K562 (cell line): ENCODE measurements around the gene DHX58. TPM values are rescaled to one million over a fixed set of nuclear protein-coding genes. Genes with fewer than 3 reads are reported as not detected.

Experiments used
- ARID3B ChIP-seq: fragments of 250-450 bp; sonication (Bioruptor Pico); IDR thresholded peaks from 2 replicates; pipeline ENCODE4 v1.4.0; 2020; ENCODE audit warnings: borderline replicate concordance
- HMBOX1 ChIP-seq: sonication (generic); IDR thresholded peaks from 2 replicates; pipeline ENCODE4 v1.6.1; 2016
- HMG20B ChIP-seq: fragments of 250-450 bp; sonication (Bioruptor Pico); IDR thresholded peaks from 2 replicates; pipeline ENCODE4 v1.5.0; 2021; ENCODE audit warnings: mild to moderate bottlenecking
- KLF13 ChIP-seq: fragments of 450-650 bp; IDR thresholded peaks from 2 replicates; pipeline ENCODE4 v1.6.1; 2016; ENCODE audit warnings: missing genetic modification characterization, low read depth, mild to moderate bottlenecking, missing compliant biosample characterization, moderate library complexity, borderline replicate concordance
- MAZ ChIP-seq, 2 experiments: fragments of 450-650 bp in 1 of 2; sonication (generic) in 1 of 2; formaldehyde crosslinking; IDR thresholded peaks in 1 of 2; conservative IDR thresholded peaks in 1 of 2; 2 replicates each; pipeline versions ENCODE4 v1.4.0 to v1.5.0; 2020; ENCODE audit warnings: mild to moderate bottlenecking in 1 of 2, missing genetic modification reagents in 1 of 2
- NR4A1 ChIP-seq, 2 experiments: fragments of 250-450 bp in 1 of 2; fragments of 450-650 bp in 1 of 2; sonication (Bioruptor Pico) in 1 of 2; IDR thresholded peaks; 2 replicates each; pipeline versions ENCODE4 v1.4.0 to v1.6.1; 2016 to 2020; ENCODE audit warnings: mild to moderate bottlenecking in 2 of 2, missing compliant biosample characterization in 1 of 2, missing genetic modification characterization in 1 of 2, moderate library complexity in 1 of 2
- SMARCC2 ChIP-seq: fragments of 450-650 bp; IDR thresholded peaks from 2 replicates; pipeline ENCODE4 v1.6.1; 2017; ENCODE audit warnings: antibody characterized with exemption, moderate library complexity, mild to moderate bottlenecking, low read depth
- TCF15 ChIP-seq: fragments of 250-450 bp; sonication (Bioruptor Pico); IDR thresholded peaks from 2 replicates; pipeline ENCODE4 v1.8.0; 2022; ENCODE audit warnings: moderate library complexity, mild to moderate bottlenecking, inconsistent platforms
- ZNF740 ChIP-seq, 3 experiments: fragments of 200-800 bp in 1 of 3; sonication (Bioruptor generic) in 1 of 3; sonication (generic) in 1 of 3; formaldehyde crosslinking in 1 of 3; IDR thresholded peaks; 2 replicates each; pipeline versions ENCODE4 v1.6.1 to v1.8.0; 2016 to 2022; ENCODE audit warnings: mild to moderate bottlenecking in 2 of 3, missing compliant biosample characterization in 2 of 3, missing genetic modification characterization in 2 of 3, missing genetic modification reagents in 1 of 3
- ZNF766 ChIP-seq: fragments of 200-800 bp; sonication (Bioruptor generic); conservative IDR thresholded peaks from 2 replicates; pipeline ENCODE4 v1.6.1; 2016; ENCODE audit warnings: missing genetic modification characterization, missing compliant biosample characterization
- polyA plus RNA-seq, 8 experiments: library from polyadenylated mRNA; depleted of rRNA in 4 of 8; stranded (reverse) in 5 of 8; unstranded in 3 of 8; fragments of >200 nt; fragmentation: Nextera tagmentation in 2 of 8; fragmentation: Illumina TruSeq in 1 of 8; extraction: Ambion mirVana in 2 of 8; extraction: Trizol in 1 of 8; gene quantifications; 2 replicates each; pipeline versions ENCODE4 v1.2.1 to v1.2.3, GENCODE V29; 2011 to 2014; ENCODE audit warnings: inconsistent platforms in 1 of 8, missing spikeins in 1 of 8
- total RNA-seq, 7 experiments: library from RNA; depleted of rRNA in 6 of 7; stranded (reverse); fragments of >200 nt in 6 of 7; fragmentation: Illumina TruSeq in 2 of 7; extraction: Trizol in 2 of 7; gene quantifications; 2 replicates each; pipeline versions ENCODE4 v1.2.1 to v1.2.3, GENCODE V29; 2011 to 2021; ENCODE audit warnings: low replicate concordance in 1 of 7
- TF ChIP-seq, protein P1 (sequence below): fragments of 250-450 bp; sonication (Bioruptor Pico); IDR thresholded peaks from 2 replicates; pipeline ENCODE4 v1.9.0; 2021; ENCODE audit warnings: mild to moderate bottlenecking, inconsistent platforms
- TF ChIP-seq, protein P2 (sequence below): fragments of 250-450 bp; sonication (Bioruptor Pico); IDR thresholded peaks from 2 replicates; pipeline ENCODE4 v1.4.0; 2020
- TF ChIP-seq, protein P3 (sequence below): sonication (generic); formaldehyde crosslinking; IDR thresholded peaks from 2 replicates; pipeline ENCODE4 v1.8.1; 2022; ENCODE audit warnings: missing genetic modification reagents

Gene DHX58
- total and polyA plus RNA-seq, 9 of the 15 experiments (the other 6 are each of a cell fraction or from before 2014, with no cell fraction given), result 0.15 to 3.0 (median 1.4) TPM

DNA sequence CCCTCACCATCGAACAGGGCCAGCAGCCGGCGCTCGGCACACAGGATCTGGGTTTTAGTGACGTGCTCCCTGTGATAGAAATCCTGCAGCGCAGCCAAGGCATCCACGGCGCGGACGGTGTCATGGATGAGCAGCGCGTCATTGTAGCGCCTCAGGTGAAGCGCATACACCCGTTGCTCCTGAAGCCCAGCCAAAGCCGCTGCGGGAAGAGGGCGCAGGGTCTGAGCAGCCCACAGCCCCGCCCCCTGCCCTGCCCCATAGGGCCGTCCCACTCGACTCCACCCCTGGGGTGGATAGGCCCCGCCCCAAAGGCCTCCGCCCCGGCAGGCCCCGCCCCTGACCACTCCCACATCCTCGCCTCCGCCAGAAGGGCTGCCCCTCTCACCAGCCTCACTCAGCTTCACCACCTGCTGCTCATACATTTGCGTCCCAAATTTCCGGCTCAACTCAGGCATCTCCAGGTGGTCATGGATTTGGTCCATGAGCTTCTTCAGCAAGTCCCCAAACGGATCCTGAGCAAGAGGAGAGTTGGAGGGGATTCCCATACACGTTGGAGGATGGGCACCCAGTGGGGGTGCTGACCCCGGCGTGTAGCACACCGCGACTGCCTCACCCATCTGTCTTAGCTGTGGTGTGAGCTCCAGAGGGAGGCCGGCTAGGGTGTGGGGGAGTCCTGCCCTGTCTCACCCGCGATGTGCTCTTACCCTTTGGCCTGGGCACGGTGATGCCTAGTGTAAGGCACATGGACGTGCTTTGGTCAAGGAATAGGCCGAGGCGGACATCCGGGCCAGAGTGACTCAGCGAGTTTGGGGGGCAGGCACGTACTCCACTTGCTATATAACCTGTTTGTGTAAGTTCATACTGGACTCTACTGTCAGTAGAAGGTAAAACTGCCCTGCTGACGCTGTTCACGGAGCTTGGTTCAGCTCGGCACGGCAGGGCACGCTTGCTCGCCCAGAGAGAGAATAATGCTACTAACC is 4.6 kb downstream of the DHX58 start (continued):
- TF ChIP-seq, protein P1, sequence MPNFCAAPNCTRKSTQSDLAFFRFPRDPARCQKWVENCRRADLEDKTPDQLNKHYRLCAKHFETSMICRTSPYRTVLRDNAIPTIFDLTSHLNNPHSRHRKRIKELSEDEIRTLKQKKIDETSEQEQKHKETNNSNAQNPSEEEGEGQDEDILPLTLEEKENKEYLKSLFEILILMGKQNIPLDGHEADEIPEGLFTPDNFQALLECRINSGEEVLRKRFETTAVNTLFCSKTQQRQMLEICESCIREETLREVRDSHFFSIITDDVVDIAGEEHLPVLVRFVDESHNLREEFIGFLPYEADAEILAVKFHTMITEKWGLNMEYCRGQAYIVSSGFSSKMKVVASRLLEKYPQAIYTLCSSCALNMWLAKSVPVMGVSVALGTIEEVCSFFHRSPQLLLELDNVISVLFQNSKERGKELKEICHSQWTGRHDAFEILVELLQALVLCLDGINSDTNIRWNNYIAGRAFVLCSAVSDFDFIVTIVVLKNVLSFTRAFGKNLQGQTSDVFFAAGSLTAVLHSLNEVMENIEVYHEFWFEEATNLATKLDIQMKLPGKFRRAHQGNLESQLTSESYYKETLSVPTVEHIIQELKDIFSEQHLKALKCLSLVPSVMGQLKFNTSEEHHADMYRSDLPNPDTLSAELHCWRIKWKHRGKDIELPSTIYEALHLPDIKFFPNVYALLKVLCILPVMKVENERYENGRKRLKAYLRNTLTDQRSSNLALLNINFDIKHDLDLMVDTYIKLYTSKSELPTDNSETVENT (CRISPR knock-in tag), result no peak
- TF ChIP-seq TCF15 (CRISPR knock-in tag) (no peak; the same call in 1 of the 2 replicates), HMG20B (no peak), ARID3B (CRISPR knock-in tag) (no peak), ZNF766 (no peak), SMARCC2 (no peak), MAZ (CRISPR knock-in tag; conservative IDR thresholded peaks at IDR 0.05 in 1 of 2, IDR thresholded peaks at IDR 0.05 in 1 of 2) (0 out of 4 replicates have a peak, but pooled peaks of 1 of the 2 experiments have one; percentile 25), KLF13 (tag) (no peak), HMBOX1 (no peak), ZNF740 (CRISPR knock-in tag; IDR thresholded peaks at IDR 0.05) (peak; percentile 71; the same call in 1 of the 2 replicates), ZNF740 (tag; IDR thresholded peaks at IDR 0.05) (no peak), NR4A1 (CRISPR knock-in tag; IDR thresholded peaks at IDR 0.05) (no peak), NR4A1 (tag; IDR thresholded peaks at IDR 0.05) (peak; percentile 91)
- TF ChIP-seq, protein P2, sequence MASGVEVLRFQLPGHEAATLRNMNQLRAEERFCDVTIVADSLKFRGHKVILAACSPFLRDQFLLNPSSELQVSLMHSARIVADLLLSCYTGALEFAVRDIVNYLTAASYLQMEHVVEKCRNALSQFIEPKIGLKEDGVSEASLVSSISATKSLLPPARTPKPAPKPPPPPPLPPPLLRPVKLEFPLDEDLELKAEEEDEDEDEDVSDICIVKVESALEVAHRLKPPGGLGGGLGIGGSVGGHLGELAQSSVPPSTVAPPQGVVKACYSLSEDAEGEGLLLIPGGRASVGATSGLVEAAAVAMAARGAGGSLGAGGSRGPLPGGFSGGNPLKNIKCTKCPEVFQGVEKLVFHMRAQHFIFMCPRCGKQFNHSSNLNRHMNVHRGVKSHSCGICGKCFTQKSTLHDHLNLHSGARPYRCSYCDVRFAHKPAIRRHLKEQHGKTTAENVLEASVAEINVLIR (CRISPR knock-in tag), result 0 out of 2 replicates have a peak, but pooled peaks have one; percentile 7
- TF ChIP-seq, protein P3, sequence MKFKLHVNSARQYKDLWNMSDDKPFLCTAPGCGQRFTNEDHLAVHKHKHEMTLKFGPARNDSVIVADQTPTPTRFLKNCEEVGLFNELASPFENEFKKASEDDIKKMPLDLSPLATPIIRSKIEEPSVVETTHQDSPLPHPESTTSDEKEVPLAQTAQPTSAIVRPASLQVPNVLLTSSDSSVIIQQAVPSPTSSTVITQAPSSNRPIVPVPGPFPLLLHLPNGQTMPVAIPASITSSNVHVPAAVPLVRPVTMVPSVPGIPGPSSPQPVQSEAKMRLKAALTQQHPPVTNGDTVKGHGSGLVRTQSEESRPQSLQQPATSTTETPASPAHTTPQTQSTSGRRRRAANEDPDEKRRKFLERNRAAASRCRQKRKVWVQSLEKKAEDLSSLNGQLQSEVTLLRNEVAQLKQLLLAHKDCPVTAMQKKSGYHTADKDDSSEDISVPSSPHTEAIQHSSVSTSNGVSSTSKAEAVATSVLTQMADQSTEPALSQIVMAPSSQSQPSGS, result no peak
